Measurements from ENCODE around the gene SURF4. TPM values are rescaled to one million over a fixed set of nuclear protein-coding genes. Genes with fewer than 3 reads are reported as not detected.

SURF4 gene
- total RNA-seq, 1 donor from 2014 or later: 57.0 TPM

DNA sequence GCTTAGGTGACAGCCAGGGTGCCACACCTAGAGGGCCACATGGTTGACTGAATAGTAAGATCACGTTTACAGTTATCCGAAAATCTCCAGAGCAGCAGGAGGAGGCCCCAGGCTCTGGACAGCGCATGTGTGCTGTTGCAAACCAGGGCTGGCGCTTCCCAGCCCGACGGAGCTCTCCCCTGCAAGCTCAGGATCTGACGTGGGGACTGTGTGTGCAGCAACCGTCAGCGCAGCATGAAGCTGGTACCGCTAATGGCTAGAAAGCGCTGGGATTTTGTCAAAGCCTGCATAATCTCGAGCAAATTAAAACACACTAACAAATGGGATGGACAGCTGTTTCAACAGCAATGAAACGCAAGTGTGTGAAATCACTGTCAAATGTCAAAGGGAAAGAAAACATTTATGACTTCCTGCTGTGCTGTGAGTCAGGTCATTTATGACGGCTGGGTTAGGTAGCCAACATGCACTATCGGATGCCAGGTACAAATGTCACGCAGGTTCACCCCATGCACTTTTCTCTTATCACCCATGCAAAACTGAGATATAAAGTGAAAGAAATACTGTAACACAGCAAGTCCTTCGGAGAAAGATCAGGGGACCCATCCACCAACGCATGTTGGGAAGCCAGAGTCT lies 7.5 kb downstream of the SURF4 start:
- Mint-ChIP-seq H3K4me1 (peaks cover 49% of the 10 kb centered on the region), H3K9me3 (no peaks in the 10 kb centered on the region), H3K4me3 (no peak overlapping the region), H3K27ac (no peak overlapping the region), H3K36me3 (ENCODE audit: low read depth) (peaks cover 73% of the 10 kb centered on the region), H3K27me3 (no peaks in the 10 kb centered on the region)
- intact Hi-C loops (cut with micrococcal nuclease): no loop called here
- TF ChIP-seq, protein P1, sequence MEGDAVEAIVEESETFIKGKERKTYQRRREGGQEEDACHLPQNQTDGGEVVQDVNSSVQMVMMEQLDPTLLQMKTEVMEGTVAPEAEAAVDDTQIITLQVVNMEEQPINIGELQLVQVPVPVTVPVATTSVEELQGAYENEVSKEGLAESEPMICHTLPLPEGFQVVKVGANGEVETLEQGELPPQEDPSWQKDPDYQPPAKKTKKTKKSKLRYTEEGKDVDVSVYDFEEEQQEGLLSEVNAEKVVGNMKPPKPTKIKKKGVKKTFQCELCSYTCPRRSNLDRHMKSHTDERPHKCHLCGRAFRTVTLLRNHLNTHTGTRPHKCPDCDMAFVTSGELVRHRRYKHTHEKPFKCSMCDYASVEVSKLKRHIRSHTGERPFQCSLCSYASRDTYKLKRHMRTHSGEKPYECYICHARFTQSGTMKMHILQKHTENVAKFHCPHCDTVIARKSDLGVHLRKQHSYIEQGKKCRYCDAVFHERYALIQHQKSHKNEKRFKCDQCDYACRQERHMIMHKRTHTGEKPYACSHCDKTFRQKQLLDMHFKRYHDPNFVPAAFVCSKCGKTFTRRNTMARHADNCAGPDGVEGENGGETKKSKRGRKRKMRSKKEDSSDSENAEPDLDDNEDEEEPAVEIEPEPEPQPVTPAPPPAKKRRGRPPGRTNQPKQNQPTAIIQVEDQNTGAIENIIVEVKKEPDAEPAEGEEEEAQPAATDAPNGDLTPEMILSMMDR (IDR thresholded peaks at IDR 0.05): no peak
- POLR2A ChIA-PET: no interaction called here
- DNase-seq (no peak), ATAC-seq (ENCODE audit: low read depth) (no peak)
- CTCF ChIA-PET: no interaction called here

DNA sequence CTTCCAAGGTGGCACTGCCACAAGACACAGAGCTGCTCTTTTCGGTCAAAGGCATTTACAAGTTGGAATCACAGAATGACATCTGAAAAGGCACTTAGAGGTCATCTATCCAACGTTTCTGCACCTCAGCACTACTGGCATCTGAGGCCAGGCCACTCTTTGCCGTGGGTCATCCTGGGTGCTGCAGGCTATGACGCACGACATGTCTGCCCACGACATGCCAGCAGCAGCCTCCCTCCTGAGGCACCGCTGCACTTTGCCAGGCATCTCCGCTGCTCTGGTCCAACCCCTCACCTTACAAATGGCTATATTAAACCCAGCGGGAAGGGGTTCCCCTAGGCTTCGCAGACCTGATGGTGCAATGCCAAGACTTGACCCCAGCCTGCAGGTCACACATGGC lies 8.1 kb downstream of the SURF4 start:
- Mint-ChIP-seq H3K4me3 (no peak overlapping the region), H3K36me3 (ENCODE audit: low read depth) (peaks cover 75% of the 10 kb centered on the region), H3K9me3 (no peaks in the 10 kb centered on the region), H3K27me3 (no peaks in the 10 kb centered on the region), H3K27ac (no peak overlapping the region), H3K4me1 (peaks cover 46% of the 10 kb centered on the region)
- POLR2A ChIA-PET: no interaction called here
- no peak for ATAC-seq (ENCODE audit: low read depth)
- CTCF ChIA-PET: no interaction called here
- intact Hi-C loops (cut with micrococcal nuclease): no loop called here
- TF ChIP-seq, protein P1 (IDR thresholded peaks at IDR 0.05): no peak
- DNase-seq: no peak

DNA sequence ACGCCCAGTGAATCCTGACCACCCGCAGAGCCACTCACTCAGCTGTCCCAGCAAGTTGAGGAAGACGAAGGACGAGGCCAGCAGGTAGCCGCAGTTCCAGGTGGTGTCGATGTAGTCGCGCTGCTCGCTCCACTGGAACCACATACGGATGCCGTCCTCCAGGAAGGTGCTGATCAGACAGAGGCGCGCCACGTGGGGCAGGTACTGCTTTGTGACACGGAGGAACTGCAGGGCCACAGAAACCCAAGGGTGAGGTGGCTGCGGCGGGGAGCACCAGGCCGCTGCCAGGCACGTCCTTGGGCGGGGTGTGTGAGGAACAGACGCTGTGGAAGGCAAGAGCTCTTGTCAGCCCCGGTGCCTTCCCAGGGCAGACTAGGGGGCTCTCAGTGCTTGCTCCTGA lies 8.6 kb downstream of the SURF4 start:
- H3K36me3 Mint-ChIP-seq (ENCODE audit: low read depth): peaks cover 75% of the 10 kb centered on the region
- DNase-seq: no peak
- POLR2A ChIA-PET: interaction anchor here (1.2 kb wide), 1 partner anchor 19 kb away, joined by 6 read pairs; the partner anchor contains the start of genes MED22 and RPL7A

DNA sequence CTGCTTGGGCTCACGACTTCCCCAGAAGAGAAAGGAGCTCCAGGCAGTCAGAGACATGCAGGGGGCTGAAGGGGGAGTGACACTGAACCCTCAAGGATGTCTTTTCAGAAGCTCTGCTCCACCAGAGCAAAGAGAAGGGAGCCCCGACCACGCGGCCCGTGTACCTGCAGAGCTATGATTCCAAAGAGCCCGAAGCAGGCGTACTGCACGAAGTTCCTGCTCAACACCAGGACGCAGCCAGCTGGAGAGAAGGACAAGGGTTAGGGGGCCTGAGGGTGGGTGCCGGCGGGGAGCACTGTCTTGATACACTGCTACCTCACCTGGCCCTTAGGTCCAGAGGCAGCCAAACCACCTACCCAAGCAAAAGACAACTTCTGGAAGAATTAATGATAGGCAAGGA lies 9.4 kb downstream of the SURF4 start:
- peaks cover 80% of the 10 kb centered on the region for H3K36me3 Mint-ChIP-seq (ENCODE audit: low read depth)
- no peak overlapping the region for H3K4me3 Mint-ChIP-seq
- ChIA-PET CTCF (interaction anchor here (1.2 kb wide), 1 partner anchor 13 kb away, joined by 3 read pairs; no protein-coding TSS in a partner anchor), POLR2A (interaction anchor here (1.0 to 1.2 kb wide), 2 partner anchors 8 to 18 kb away, joined by 6 read pairs; partner anchors contain the start of genes MED22 and RPL7A)
- H3K27ac Mint-ChIP-seq: no peak overlapping the region
- ATAC-seq (ENCODE audit: low read depth): no peak
- no peaks in the 10 kb centered on the region for H3K27me3 Mint-ChIP-seq
- TF ChIP-seq, protein P1 (IDR thresholded peaks at IDR 0.05): no peak
- intact Hi-C loops (cut with micrococcal nuclease): no loop called here
- H3K9me3 Mint-ChIP-seq: no peaks in the 10 kb centered on the region
- no peak for DNase-seq
- H3K4me1 Mint-ChIP-seq: peaks cover 33% of the 10 kb centered on the region

More for the DNA sequence above, 8.6 kb downstream of the SURF4 start:
- Mint-ChIP-seq H3K27ac (no peak overlapping the region), H3K9me3 (no peaks in the 10 kb centered on the region), H3K27me3 (no peaks in the 10 kb centered on the region), H3K4me1 (peaks cover 40% of the 10 kb centered on the region), H3K4me3 (no peak overlapping the region)
- ATAC-seq (ENCODE audit: low read depth): no peak
- CTCF ChIA-PET: no interaction called here
- TF ChIP-seq, protein P1 (IDR thresholded peaks at IDR 0.05): no peak
- intact Hi-C loops (cut with micrococcal nuclease): no loop called here

DNA sequence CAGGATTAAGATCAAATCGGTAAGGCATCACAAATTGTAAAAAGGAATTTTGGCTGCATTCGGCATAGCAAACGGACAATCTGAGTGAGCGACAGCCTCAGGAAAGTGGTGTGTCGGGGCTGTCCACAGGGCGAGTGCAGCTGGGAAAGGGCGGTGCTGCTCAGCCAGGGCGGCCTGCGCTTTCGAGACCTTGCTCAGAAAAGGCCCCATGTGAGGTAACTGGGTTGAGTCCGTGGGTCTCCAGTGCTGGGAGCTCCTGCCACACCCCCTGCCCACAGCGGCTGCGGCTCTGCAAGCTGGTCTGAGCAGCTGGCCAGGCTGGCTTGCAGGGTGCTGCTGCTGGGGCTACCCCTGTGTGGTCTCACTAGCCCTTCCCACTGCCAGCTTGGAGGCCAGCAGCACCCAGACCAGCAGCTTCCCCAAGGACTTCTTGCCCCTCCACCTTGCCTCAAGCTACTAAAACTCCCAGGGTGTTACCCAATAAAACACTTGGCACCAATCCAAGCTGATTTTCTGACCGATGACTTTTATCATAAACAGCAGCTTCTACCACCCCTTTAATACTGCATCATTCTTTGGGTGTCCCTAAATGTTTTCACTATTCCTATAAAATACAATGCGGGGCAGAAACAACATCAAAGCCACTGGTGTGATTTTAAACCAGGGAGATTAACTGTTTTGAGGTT lies 13.4 kb downstream of the SURF4 start:
- H3K4me3 Mint-ChIP-seq: no peak overlapping the region
- CTCF ChIA-PET: no interaction called here
- no peak for DNase-seq
- intact Hi-C loops (cut with micrococcal nuclease): no loop called here
- no peaks in the 10 kb centered on the region for H3K9me3 Mint-ChIP-seq
- no peak overlapping the region for H3K27ac Mint-ChIP-seq
- H3K4me1 Mint-ChIP-seq: peaks cover 14% of the 10 kb centered on the region
- ATAC-seq (ENCODE audit: low read depth): no peak
- peaks cover 78% of the 10 kb centered on the region for H3K36me3 Mint-ChIP-seq (ENCODE audit: low read depth)
- POLR2A ChIA-PET: no interaction called here
- TF ChIP-seq, protein P1 (IDR thresholded peaks at IDR 0.05): no peak
- no peaks in the 10 kb centered on the region for H3K27me3 Mint-ChIP-seq

All from activated B cell treated with CpG ODN at 0.5 μM for 24 hours (primary cell).